Osteocyte (in vitro differentiated cells): ENCODE data around the gene PAX2. TPM values are rescaled to one million over a fixed set of nuclear protein-coding genes. Genes with fewer than 3 reads are reported as not detected.

ENCODE experiments used
- DNase-seq: peaks from one replicate; pipeline ENCODE4 v3.0.0; 2021; ENCODE audit warnings: mixed read lengths; ENCODE audit not compliant: unreplicated experiment; ENCODE audit errors: extremely low spot score
- H3K27ac Mint-ChIP-seq: one replicate; pipeline ENCODE4 v1.8.0; 2021; ENCODE audit warnings: mild to moderate bottlenecking, mixed read lengths; ENCODE audit not compliant: unreplicated experiment
- H3K27me3 Mint-ChIP-seq: one replicate; pipeline ENCODE4 v1.8.0; 2021; ENCODE audit warnings: mixed read lengths; ENCODE audit not compliant: unreplicated experiment
- H3K36me3 Mint-ChIP-seq: one replicate; pipeline ENCODE4 v1.8.0; 2021; ENCODE audit warnings: mixed read lengths; ENCODE audit not compliant: unreplicated experiment
- H3K4me1 Mint-ChIP-seq: one replicate; pipeline ENCODE4 v1.8.0; 2021; ENCODE audit warnings: mixed read lengths; ENCODE audit not compliant: unreplicated experiment
- H3K4me3 Mint-ChIP-seq: one replicate; pipeline ENCODE4 v1.8.0; 2021; ENCODE audit warnings: mild to moderate bottlenecking, moderate library complexity, mixed read lengths; ENCODE audit not compliant: unreplicated experiment
- H3K9me3 Mint-ChIP-seq: one replicate; pipeline ENCODE4 v1.8.0; 2021; ENCODE audit warnings: mixed read lengths; ENCODE audit not compliant: unreplicated experiment
- CTCF ChIP-seq: fragments of 200-600 bp; sonication (generic); IDR thresholded peaks from 2 replicates; pipeline ENCODE4 v1.5.0; 2021; ENCODE audit warnings: antibody characterized with exemption, mild to moderate bottlenecking, moderate library complexity
- total RNA-seq: library from RNA; stranded (reverse); gene quantifications from 2 replicates; pipeline ENCODE4 v1.2.1, GENCODE V29; 2021

Gene PAX2
- total RNA-seq, 1 donor from 2014 or later: 0.30 TPM

DNA sequence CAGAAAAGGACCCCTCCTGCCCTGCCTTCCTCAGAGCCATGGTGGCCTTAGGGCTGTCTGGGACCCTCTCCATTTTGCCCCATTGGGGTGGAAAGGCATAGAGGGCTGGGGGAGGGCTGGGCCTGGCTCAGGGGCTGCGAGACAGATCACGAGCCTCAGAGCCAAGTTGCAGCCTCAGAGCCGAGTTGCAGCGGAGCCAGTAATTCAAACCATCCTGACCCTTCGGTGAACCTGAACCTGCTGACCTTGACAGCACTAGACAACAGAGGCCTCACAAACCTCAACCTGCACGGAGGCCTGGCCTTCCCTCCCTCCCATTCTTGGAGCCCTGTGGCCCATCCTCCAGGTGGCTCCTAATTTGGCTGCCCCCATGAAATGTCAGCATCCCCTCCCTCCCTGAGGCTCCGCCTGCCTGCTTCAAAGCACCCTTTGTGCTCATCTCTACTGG is 45.4 kb downstream of the PAX2 start:
- TF ChIP-seq CTCF: no peak
- no peaks in the 10 kb centered on the region for H3K4me1 Mint-ChIP-seq
- no peak overlapping the region for H3K4me3 Mint-ChIP-seq
- DNase-seq: no peak
- no peaks in the 10 kb centered on the region for H3K9me3 Mint-ChIP-seq
- no peaks in the 10 kb centered on the region for H3K36me3 Mint-ChIP-seq
- peaks cover 84% of the 10 kb centered on the region for H3K27me3 Mint-ChIP-seq
- H3K27ac Mint-ChIP-seq: no peak overlapping the region

DNA sequence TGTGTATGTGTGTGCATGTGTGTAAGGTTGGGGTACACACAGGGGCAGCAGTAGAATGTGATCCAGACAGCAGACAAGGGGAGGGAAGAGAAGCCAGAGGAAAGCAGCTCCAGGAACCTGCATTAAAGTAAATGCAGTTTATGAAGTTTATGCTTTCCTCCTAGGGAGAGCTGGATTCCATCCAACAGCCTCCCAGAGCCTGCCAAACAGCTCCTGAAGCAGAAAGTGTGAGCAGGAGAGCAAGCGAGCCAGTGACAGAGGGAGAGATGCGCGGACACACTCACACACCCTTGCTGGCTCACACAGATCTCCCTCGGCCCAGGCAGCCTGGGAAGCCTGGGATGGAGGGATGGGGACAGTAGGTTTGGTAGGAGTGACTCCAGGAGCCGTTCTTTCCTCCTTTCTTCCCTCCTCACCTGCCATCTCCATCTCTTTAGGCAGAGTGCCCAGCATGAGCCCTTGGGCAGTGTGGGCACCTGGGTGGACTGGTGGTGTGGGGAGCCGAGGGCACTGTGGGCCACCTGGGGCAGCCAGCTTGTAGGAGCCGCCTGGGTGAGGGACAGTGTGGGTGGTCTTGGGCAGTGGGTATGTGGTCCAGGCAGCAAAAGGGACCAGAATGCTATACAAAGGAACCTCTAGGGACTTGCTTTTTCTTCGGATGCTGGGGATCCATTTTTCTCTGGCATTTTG is 46.1 kb downstream of the PAX2 start:
- no peaks in the 10 kb centered on the region for H3K4me1 Mint-ChIP-seq
- H3K9me3 Mint-ChIP-seq: no peaks in the 10 kb centered on the region
- no peak for TF ChIP-seq CTCF
- H3K4me3 Mint-ChIP-seq: no peak overlapping the region
- H3K27me3 Mint-ChIP-seq: peaks cover 85% of the 10 kb centered on the region
- DNase-seq: no peak
- H3K36me3 Mint-ChIP-seq: no peaks in the 10 kb centered on the region
- no peak overlapping the region for H3K27ac Mint-ChIP-seq

GRCh38 chr10:100792574-100792973 is 47.2 kb downstream of the PAX2 start:
- no peak overlapping the region for H3K27ac Mint-ChIP-seq
- no peak for DNase-seq
- peaks cover 85% of the 10 kb centered on the region for H3K27me3 Mint-ChIP-seq
- no peaks in the 10 kb centered on the region for H3K4me1 Mint-ChIP-seq
- no peak overlapping the region for H3K4me3 Mint-ChIP-seq
- H3K9me3 Mint-ChIP-seq: no peaks in the 10 kb centered on the region
- H3K36me3 Mint-ChIP-seq: no peaks in the 10 kb centered on the region
- no peak for TF ChIP-seq CTCF

- no peak for TF ChIP-seq CTCF
- H3K27ac Mint-ChIP-seq: no peak overlapping the region
- no peaks in the 10 kb centered on the region for H3K36me3 Mint-ChIP-seq
- no peaks in the 10 kb centered on the region for H3K9me3 Mint-ChIP-seq
- no peak overlapping the region for H3K4me3 Mint-ChIP-seq
- DNase-seq: no peak
- H3K27me3 Mint-ChIP-seq: peaks cover 82% of the 10 kb centered on the region
- no peaks in the 10 kb centered on the region for H3K4me1 Mint-ChIP-seq
These were observed 47.7 kb downstream of the PAX2 start for GRCh38 chr10:100793055-100793454.

- Mint-ChIP-seq H3K27ac (no peak overlapping the region), H3K4me1 (no peaks in the 10 kb centered on the region), H3K36me3 (no peaks in the 10 kb centered on the region), H3K9me3 (no peaks in the 10 kb centered on the region), H3K27me3 (peaks cover 87% of the 10 kb centered on the region), H3K4me3 (no peak overlapping the region)
- no peak for TF ChIP-seq CTCF
- no peak for DNase-seq
These were observed 54.5 kb downstream of the PAX2 start for GRCh38 chr10:100799881-100800280.
